Loucy (cell line): ENCODE results near the gene EEF1AKMT2.

Experiments used
- CTCF ChIP-seq: fragments of 200-600 bp; sonication (generic); conservative IDR thresholded peaks from 2 replicates; pipeline ENCODE4 v1.5.1; 2014; ENCODE audit warnings: mild to moderate bottlenecking, antibody characterized with exemption, low read length
- EZH2phosphoT487 ChIP-seq: fragments of 200-600 bp; IDR thresholded peaks from 2 replicates; pipeline ENCODE4 v1.6.1; 2018; ENCODE audit warnings: antibody characterized with exemption, mild to moderate bottlenecking, moderate library complexity, borderline replicate concordance

DNA sequence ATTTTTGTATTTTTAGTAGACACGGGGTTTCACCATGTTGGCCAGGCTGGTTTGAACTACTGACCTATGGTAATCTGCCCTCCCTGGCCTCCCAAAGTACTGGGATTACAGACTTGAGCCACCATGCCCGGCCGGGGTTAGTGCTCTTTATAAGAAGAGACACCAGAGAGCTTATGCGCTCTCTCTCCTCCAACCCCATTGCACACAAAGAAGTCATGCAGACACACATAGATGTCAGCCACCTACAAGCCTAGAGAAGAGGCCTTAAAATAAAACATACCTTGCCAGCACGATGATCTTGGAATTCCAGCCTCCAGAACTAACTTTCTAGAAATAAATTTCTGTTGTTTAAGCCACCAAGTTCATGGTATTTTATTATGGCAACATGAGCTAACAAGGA lies 37.5 kb downstream of the EEF1AKMT2 start:
- TF ChIP-seq CTCF = no peak
- no peak for TF ChIP-seq EZH2phosphoT487
